ENCODE data around the gene GSTM4.

GRCh38 chr1:109659997-109660690, 4.2 kb downstream of the GSTM4 start:
- TF ChIP-seq CTCF (IDR thresholded peaks at IDR 0.05) (no peak), POLR2A (IDR thresholded peaks at IDR 0.05) (no peak)

All from thyroid gland (tissue), 4 donors.